ENCODE measurements around the gene FASTKD1.
A peak's percentile ranks its signal among the peaks of the same experiment; 100 is the strongest.
"Not testable (repeated sequence)": the region's sequence is repeated elsewhere in the genome, so short reads cannot be mapped to it uniquely, and the experiment has no call there.

The FASTKD1 gene

GRCh38 chr2:169561364-169561763 is 12.3 kb downstream of the FASTKD1 start:
- DNase-seq (ENCODE audit: low spot score): no peak
- no peak for TF ChIP-seq CTCF (IDR thresholded peaks at IDR 0.05; ENCODE audit: extremely low read depth, missing control alignments)

GRCh38 chr2:169546756-169547155 is 26.9 kb downstream of the FASTKD1 start:
- TF ChIP-seq CTCF (IDR thresholded peaks at IDR 0.05; ENCODE audit: extremely low read depth, missing control alignments): no peak
- DNase-seq (ENCODE audit: low spot score): no peak

GRCh38 chr2:169542433-169542832 is 31.2 kb downstream of the FASTKD1 start:
- no peak for DNase-seq (ENCODE audit: low spot score)
- no peak for TF ChIP-seq CTCF (IDR thresholded peaks at IDR 0.05; ENCODE audit: extremely low read depth, missing control alignments)

- TF ChIP-seq CTCF (IDR thresholded peaks at IDR 0.05; ENCODE audit: extremely low read depth, missing control alignments): no peak
- no peak for DNase-seq (ENCODE audit: low spot score)
Measured at GRCh38 chr2:169540146-169540545, 33.5 kb downstream of the FASTKD1 start.

DNA sequence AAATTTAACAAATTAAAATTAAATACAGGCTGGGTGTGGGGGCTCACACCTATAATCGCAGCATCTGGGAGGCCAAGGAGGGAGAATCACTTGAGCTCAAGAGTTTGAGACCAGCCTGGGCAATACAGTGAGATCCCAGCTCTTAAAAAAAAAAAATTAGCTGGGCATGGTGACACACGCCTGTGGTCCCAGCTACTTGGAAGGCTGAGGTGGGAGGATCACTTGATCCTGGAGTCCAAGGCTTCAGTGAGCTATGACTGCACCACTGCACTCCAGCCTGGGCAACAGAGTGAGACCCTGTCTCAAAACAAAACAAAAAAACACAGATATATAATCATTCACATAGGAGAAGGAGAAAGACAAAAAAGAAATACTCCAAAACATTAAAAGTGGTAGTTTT is 34.2 kb downstream of the FASTKD1 start:
- DNase-seq (ENCODE audit: low spot score): not testable (repeated sequence)

GRCh38 chr2:169528271-169528701 is 45.4 kb downstream of the FASTKD1 start:
- peak; percentile 53 for DNase-seq (ENCODE audit: low spot score)
- TF ChIP-seq CTCF (IDR thresholded peaks at IDR 0.05; ENCODE audit: extremely low read depth, missing control alignments): peak; percentile 89

DNA sequence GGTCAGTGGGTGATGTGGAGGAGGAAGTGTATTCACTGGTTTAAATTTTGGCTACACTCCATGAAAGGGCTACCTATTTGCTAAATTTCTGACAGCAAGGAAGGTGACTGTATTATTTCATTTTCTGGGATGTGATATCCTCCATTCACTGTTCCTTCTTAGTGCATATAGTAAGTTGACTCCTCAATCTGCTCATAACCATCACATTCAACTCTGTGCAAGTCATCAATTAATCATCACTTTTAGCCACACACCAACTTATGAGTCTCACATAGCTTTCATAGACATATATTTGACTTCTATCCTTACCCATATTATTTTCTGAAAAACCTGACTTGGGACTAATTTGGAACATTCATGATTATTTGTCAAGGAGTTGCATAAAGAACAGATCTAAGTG is 47.2 kb downstream of the FASTKD1 start:
- DNase-seq (ENCODE audit: low spot score): no peak
- no peak for TF ChIP-seq CTCF (IDR thresholded peaks at IDR 0.05; ENCODE audit: extremely low read depth, missing control alignments)

- no peak for TF ChIP-seq CTCF (IDR thresholded peaks at IDR 0.05; ENCODE audit: extremely low read depth, missing control alignments)
- DNase-seq (ENCODE audit: low spot score): no peak
Measured at GRCh38 chr2:169525434-169525833, 48.2 kb downstream of the FASTKD1 start.
